ENCODE measurements around the gene PYGB.
"Not testable (repeated sequence)": the region's sequence is repeated elsewhere in the genome, so short reads cannot be mapped to it uniquely, and the experiment has no call there.

The PYGB gene

DNA sequence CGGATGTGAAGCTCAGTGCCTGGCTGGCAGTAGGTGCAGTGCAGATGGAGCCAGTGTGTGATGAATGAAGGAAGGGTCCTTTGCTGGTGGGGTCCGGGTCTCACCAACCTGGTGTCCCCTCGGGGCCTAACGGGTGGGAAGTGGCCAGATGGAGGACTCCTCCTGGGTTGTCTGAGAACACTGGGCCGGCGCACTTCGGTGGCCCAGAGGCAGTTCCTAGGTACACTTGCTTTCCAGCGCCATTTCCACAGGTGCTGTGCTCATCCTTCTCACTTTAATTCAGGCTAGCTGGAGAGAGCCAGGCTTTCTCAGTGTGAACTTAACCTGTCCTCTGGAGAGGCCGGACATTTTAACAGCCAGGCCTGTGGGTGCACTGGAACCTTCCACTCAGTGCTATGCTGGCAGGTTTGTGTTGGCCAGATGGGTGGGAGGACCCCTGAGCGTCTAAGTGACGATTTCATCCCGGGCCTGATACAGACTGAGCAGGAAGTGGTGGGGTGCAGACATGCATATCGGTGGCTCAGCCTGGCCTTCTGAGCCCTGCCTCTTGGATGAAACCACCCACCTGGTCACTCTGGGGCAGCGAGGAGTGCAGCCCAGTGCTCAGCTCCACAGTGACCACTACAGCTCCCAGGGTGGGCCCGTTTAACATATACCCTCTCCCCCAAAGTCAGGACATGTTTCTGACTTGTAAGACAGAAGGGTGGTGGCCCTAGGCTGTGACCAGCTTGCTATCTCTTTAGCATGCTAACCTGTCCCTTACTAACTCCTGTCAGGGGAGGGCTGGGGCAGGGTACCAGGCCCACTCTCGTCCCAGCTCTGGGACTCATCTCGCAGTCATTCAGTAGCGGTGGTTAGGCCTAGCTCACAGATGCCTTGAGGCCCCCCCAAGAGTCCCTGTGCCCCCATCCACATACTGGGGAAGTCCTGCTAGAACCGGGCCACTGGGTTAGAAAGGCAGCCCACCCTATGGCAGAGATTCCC lies 8.2 kb upstream of the PYGB start:
- no peak overlapping the region for H3K4me3 ChIP-seq (replicated peaks in 1 of 2; ENCODE audit: low read depth in 2 of 2, low read length in 2 of 2)
- no peak for TF ChIP-seq CTCF (IDR thresholded peaks at IDR 0.05; ENCODE audit: low read depth, low read length)
- DNase-seq (ENCODE audit: low read depth in 2 of 2) = no peak

- not testable (repeated sequence) for H3K4me3 ChIP-seq (replicated peaks in 1 of 2; ENCODE audit: low read depth in 2 of 2, low read length in 2 of 2)
Observed at GRCh38 chr20:25240851-25241658, 6.8 kb upstream of the PYGB start.

GRCh38 chr20:25241659-25241955 lies 6.3 kb upstream of the PYGB start:
- not testable (repeated sequence) for H3K4me3 ChIP-seq (replicated peaks in 1 of 2; ENCODE audit: low read depth in 2 of 2, low read length in 2 of 2); DNase-seq (ENCODE audit: low read depth in 2 of 2)

More at GRCh38 chr20:25240851-25241658, 6.8 kb upstream of the PYGB start:
- DNase-seq (ENCODE audit: low read depth in 2 of 2) = not testable (repeated sequence)

GRCh38 chr20:25242231-25242630 lies 5.7 kb upstream of the PYGB start:
- no peak for DNase-seq (ENCODE audit: low read depth in 2 of 2)
- H3K4me3 ChIP-seq (replicated peaks in 1 of 2; ENCODE audit: low read depth in 2 of 2, low read length in 2 of 2) = no peak overlapping the region
- TF ChIP-seq CTCF (IDR thresholded peaks at IDR 0.05; ENCODE audit: low read depth, low read length) = no peak

DNA sequence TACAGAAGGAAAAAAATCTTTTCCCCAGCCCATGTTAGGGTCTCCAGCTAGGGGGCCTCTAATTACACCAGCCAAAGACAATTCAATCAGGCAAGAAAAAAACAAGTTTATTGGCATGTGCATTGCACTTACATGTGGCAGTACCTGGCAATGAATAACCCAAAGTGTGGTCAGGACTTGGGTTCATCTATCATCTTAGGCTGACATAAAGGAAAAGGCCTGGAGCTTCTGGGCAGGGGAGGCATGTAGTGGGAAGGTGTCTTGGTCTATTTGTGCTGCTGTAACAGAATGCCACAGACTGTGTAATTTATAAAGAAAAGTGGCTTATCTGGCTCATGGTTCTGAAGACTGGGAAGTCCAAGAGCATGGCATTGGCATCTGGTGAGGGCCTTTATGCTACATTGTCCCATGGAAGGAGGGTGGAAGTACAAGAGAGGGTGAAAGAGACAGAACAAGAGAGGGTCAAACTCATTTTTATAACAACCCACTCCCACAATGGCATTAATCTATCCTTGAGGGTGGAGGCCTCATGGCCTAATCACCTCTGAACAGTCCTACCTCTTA lies 4.4 kb upstream of the PYGB start:
- no peak for TF ChIP-seq CTCF (IDR thresholded peaks at IDR 0.05; ENCODE audit: low read depth, low read length)
- no peak overlapping the region for H3K4me3 ChIP-seq (replicated peaks in 1 of 2; ENCODE audit: low read depth in 2 of 2, low read length in 2 of 2)
- DNase-seq (ENCODE audit: low read depth in 2 of 2) = no peak

DNA sequence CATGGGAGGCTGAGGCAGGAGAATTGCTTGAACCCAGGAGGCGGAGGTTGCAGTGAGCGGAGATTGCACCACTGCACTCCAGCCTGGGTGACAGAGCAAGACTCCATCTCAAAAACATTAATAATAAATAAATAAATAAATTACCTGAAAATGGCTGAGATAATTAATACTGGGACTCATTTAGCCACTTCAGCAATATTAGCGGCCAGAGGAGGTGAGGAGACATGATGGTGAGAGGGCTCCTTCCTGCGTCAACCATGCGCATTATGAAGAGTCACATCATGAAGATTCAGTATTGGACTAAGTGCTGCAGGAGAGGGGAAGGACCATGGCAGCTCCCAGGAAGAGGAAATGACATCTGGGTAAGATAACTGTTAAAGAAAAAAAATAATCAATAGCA lies 2.9 kb upstream of the PYGB start:
- no peak overlapping the region for H3K4me3 ChIP-seq (replicated peaks in 1 of 2; ENCODE audit: low read depth in 2 of 2, low read length in 2 of 2)
- TF ChIP-seq CTCF (IDR thresholded peaks at IDR 0.05; ENCODE audit: low read depth, low read length) = no peak
- no peak for DNase-seq (ENCODE audit: low read depth in 2 of 2)

DNA sequence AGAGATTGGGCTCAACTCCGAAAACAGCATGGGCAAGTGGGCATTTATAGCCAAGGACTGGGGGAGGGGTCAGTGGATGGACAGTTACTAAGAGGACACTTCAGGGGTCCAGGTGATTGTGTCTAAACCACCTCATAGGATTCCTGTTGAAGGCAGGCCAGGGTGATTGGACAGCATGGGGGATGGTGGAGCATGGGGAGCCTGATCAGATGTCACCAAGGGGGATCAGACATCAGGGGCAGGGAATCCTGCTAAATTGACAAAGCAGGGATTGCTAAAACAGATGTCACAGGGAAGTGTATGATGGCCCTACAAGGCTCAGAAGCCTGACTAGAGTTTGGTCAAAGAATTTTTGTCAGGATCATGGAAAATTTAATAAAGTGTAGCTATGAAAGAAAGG lies 2.4 kb upstream of the PYGB start:
- no peak for TF ChIP-seq CTCF (IDR thresholded peaks at IDR 0.05; ENCODE audit: low read depth, low read length)
- DNase-seq (ENCODE audit: low read depth in 2 of 2) = no peak
- H3K4me3 ChIP-seq (replicated peaks in 1 of 2; ENCODE audit: low read depth in 2 of 2, low read length in 2 of 2) = no peak overlapping the region

All from cardiac fibroblast (primary cell).